ENCODE results near the gene AMIGO2. TPM values are rescaled to one million over a fixed set of nuclear protein-coding genes. Genes with fewer than 3 reads are reported as not detected.
"Not testable (repeated sequence)": the region's sequence is repeated elsewhere in the genome, so short reads cannot be mapped to it uniquely, and the experiment has no call there.

Gene AMIGO2
- total RNA-seq, 1 experiment from 2014 or later = 8.6 TPM

- WGBS (ENCODE audit: extremely low coverage, insufficient read length, low lambda C conversion rate) = no CpG with 5 or more reads among the region's 3 CpGs
Measured at GRCh38 chr12:47120736-47121135, 41.0 kb upstream of the AMIGO2 start.

GRCh38 chr12:47117305-47117704 is 37.5 kb upstream of the AMIGO2 start:
- not testable (repeated sequence) for H3K4me1 ChIP-seq (ENCODE audit: insufficient read depth, low read length); H2AFZ ChIP-seq (ENCODE audit: low read length); H4K91ac ChIP-seq (ENCODE audit: insufficient read length, low read depth, low read length); H4K20me1 ChIP-seq (ENCODE audit: control insufficient read depth, insufficient read depth, insufficient read length); H3K9me3 Mint-ChIP-seq; H3K27ac Mint-ChIP-seq; H3K27ac ChIP-seq (ENCODE audit: insufficient read length, low read depth, low read length); H2BK120ac ChIP-seq (ENCODE audit: low read depth, low read length, poor library complexity, severe bottlenecking); H3K4me1 Mint-ChIP-seq; H3K4ac ChIP-seq (ENCODE audit: low read depth, low read length); H3K9ac ChIP-seq (ENCODE audit: extremely low read depth, insufficient read length, low read length); H4K8ac ChIP-seq (replicated peaks; ENCODE audit: insufficient read length, low read depth, low read length); H2BK5ac ChIP-seq (ENCODE audit: insufficient read length, low read length); H4K5ac ChIP-seq (ENCODE audit: insufficient read length, low read depth, low read length); H2AK5ac ChIP-seq (ENCODE audit: insufficient read length, low read length); H3K23ac ChIP-seq (ENCODE audit: insufficient read length, low read depth, low read length); H2BK15ac ChIP-seq (ENCODE audit: low read depth, low read length); H3K4me2 ChIP-seq (ENCODE audit: insufficient read depth, insufficient read length, low read length); H3K18ac ChIP-seq (ENCODE audit: insufficient read length, low read depth, low read length); H2BK20ac ChIP-seq (ENCODE audit: low read depth, low read length, poor library complexity, severe bottlenecking); H3K27me3 ChIP-seq (ENCODE audit: insufficient read depth, low read length); H3K79me2 ChIP-seq (ENCODE audit: insufficient read depth, low read length); H3K56ac ChIP-seq (ENCODE audit: insufficient read length, low read depth, low read length); H3K4me3 Mint-ChIP-seq; H3K9me3 ChIP-seq (ENCODE audit: control insufficient read depth, low read depth, low read length); H3K27me3 Mint-ChIP-seq (ENCODE audit: low read depth); H3K23me2 ChIP-seq (ENCODE audit: insufficient read length, low read depth, low read length, poor library complexity, severe bottlenecking); H3K36me3 Mint-ChIP-seq (ENCODE audit: insufficient read depth in 1 of 3, low read depth in 3 of 3); H2BK12ac ChIP-seq (ENCODE audit: insufficient read length, low read depth, low read length); H3K14ac ChIP-seq (ENCODE audit: insufficient read depth, low read length); H3T11ph ChIP-seq (ENCODE audit: low read length); DNase-seq; H3K79me1 ChIP-seq (ENCODE audit: insufficient read depth, low read depth, low read length, poor library complexity, severe bottlenecking)
- no CpG with 5 or more reads among the region's 3 CpGs for WGBS (ENCODE audit: extremely low coverage, insufficient read length, low lambda C conversion rate)

More at GRCh38 chr12:47120736-47121135, 41.0 kb upstream of the AMIGO2 start:
- H2BK120ac ChIP-seq (ENCODE audit: low read depth, low read length, poor library complexity, severe bottlenecking) = no peak overlapping the region
- no peak overlapping the region for H2AFZ ChIP-seq (ENCODE audit: low read length)
- H3K23ac ChIP-seq (ENCODE audit: insufficient read length, low read depth, low read length) = no peak overlapping the region
- H3K4me1 ChIP-seq (ENCODE audit: insufficient read depth, low read length) = no peaks in the 10 kb centered on the region
- H3K9ac ChIP-seq (ENCODE audit: extremely low read depth, insufficient read length, low read length) = no peak overlapping the region
- H3K4me2 ChIP-seq (ENCODE audit: insufficient read depth, insufficient read length, low read length) = no peak overlapping the region
- H2BK15ac ChIP-seq (ENCODE audit: low read depth, low read length) = no peak overlapping the region
- Mint-ChIP-seq H3K27ac (no peak overlapping the region), H3K9me3 (peaks cover 2% of the 10 kb centered on the region in 2 experiments; a peak in 2 of 5 replicates), H3K36me3 (ENCODE audit: insufficient read depth in 1 of 3, low read depth in 3 of 3) (no peaks in the 10 kb centered on the region), H3K4me3 (no peak overlapping the region), H3K27me3 (ENCODE audit: low read depth) (no peaks in the 10 kb centered on the region), H3K4me1 (no peaks in the 10 kb centered on the region)
- H3K4ac ChIP-seq (ENCODE audit: low read depth, low read length) = no peak overlapping the region
- TF ChIP-seq, protein P1, sequence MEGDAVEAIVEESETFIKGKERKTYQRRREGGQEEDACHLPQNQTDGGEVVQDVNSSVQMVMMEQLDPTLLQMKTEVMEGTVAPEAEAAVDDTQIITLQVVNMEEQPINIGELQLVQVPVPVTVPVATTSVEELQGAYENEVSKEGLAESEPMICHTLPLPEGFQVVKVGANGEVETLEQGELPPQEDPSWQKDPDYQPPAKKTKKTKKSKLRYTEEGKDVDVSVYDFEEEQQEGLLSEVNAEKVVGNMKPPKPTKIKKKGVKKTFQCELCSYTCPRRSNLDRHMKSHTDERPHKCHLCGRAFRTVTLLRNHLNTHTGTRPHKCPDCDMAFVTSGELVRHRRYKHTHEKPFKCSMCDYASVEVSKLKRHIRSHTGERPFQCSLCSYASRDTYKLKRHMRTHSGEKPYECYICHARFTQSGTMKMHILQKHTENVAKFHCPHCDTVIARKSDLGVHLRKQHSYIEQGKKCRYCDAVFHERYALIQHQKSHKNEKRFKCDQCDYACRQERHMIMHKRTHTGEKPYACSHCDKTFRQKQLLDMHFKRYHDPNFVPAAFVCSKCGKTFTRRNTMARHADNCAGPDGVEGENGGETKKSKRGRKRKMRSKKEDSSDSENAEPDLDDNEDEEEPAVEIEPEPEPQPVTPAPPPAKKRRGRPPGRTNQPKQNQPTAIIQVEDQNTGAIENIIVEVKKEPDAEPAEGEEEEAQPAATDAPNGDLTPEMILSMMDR (conservative IDR thresholded peaks at IDR 0.05) = no peak
- no peaks in the 10 kb centered on the region for H4K20me1 ChIP-seq (ENCODE audit: control insufficient read depth, insufficient read depth, insufficient read length)
- no peaks in the 10 kb centered on the region for H3K23me2 ChIP-seq (ENCODE audit: insufficient read length, low read depth, low read length, poor library complexity, severe bottlenecking)
- no peak overlapping the region for H3K27ac ChIP-seq (ENCODE audit: insufficient read length, low read depth, low read length)
- no peak overlapping the region for H3K56ac ChIP-seq (ENCODE audit: insufficient read length, low read depth, low read length)
- H3K9me3 ChIP-seq (ENCODE audit: control insufficient read depth, low read depth, low read length) = no peaks in the 10 kb centered on the region
- H3K79me1 ChIP-seq (ENCODE audit: insufficient read depth, low read depth, low read length, poor library complexity, severe bottlenecking) = no peaks in the 10 kb centered on the region
- no peak overlapping the region for H4K5ac ChIP-seq (ENCODE audit: insufficient read length, low read depth, low read length)
- no peak overlapping the region for H3K14ac ChIP-seq (ENCODE audit: insufficient read depth, low read length)
- no peak overlapping the region for H2AK5ac ChIP-seq (ENCODE audit: insufficient read length, low read length)
- no peak overlapping the region for H2BK20ac ChIP-seq (ENCODE audit: low read depth, low read length, poor library complexity, severe bottlenecking)
- no peak overlapping the region for H4K91ac ChIP-seq (ENCODE audit: insufficient read length, low read depth, low read length)
- H2BK5ac ChIP-seq (ENCODE audit: insufficient read length, low read length) = no peak overlapping the region
- H2BK12ac ChIP-seq (ENCODE audit: insufficient read length, low read depth, low read length) = no peak overlapping the region
- no peak for DNase-seq
- no peak overlapping the region for H3K18ac ChIP-seq (ENCODE audit: insufficient read length, low read depth, low read length)
- H3T11ph ChIP-seq (ENCODE audit: low read length) = no peak overlapping the region
- no peaks in the 10 kb centered on the region for H3K27me3 ChIP-seq (ENCODE audit: insufficient read depth, low read length)
- no peak overlapping the region for H4K8ac ChIP-seq (replicated peaks; ENCODE audit: insufficient read length, low read depth, low read length)
- H3K79me2 ChIP-seq (ENCODE audit: insufficient read depth, low read length) = no peaks in the 10 kb centered on the region
